B cell (primary cell): Measurements from ENCODE around the gene GPX8. TPM values are rescaled to one million over a fixed set of nuclear protein-coding genes. Genes with fewer than 3 reads are reported as not detected.

Source experiments
- ATAC-seq: fragments of 200-7000 bp; cut with Tn5 transposase; one replicate; pipeline ENCODE4 v1.10.0; 2021; ENCODE audit warnings: low read depth, mild to moderate bottlenecking, moderate number of reproducible peaks, moderate library complexity
- CTCF ChIA-PET: fragments of 350-600 bp; sonication (Branson Sonifier 250); formaldehyde crosslinking; loops from one replicate; lab custom pipeline; 2021; ENCODE audit warnings: antibody characterized with exemption, inconsistent platforms; lab: Charles Lee
- POLR2A ChIA-PET: fragments of 350-600 bp; sonication (Branson Sonifier 250); formaldehyde crosslinking; loops from one replicate; lab custom pipeline; 2021; ENCODE audit warnings: antibody characterized with exemption; lab: Charles Lee
- DNase-seq: peaks from one replicate; pipeline ENCODE4 v3.0.0; 2013
- H2AFZ ChIP-seq: 2 replicates; pipeline ENCODE4 v1.6.1; 2012; ENCODE audit warnings: mild to moderate bottlenecking, low read depth, low read length; ENCODE audit not compliant: insufficient read depth, poor library complexity, severe bottlenecking
- H3K27ac ChIP-seq, 2 donors: 1 replicate in 1 of 2; 2 replicates in 1 of 2; pipeline ENCODE4 v1.5.1; 2012 to 2013; ENCODE audit warnings: low read length in 2 of 2, mild to moderate bottlenecking in 2 of 2, moderate library complexity in 1 of 2
- H3K27me3 ChIP-seq, 4 experiments: fragments of 200-600 bp in 1 of 4; sonication (generic) in 1 of 4; replicated peaks in 1 of 4; 1 replicate in 2 of 4; 2 replicates in 2 of 4; pipeline versions ENCODE4 v1.6.1 to v1.7.0; 2013 to 2016; ENCODE audit warnings: low read length in 3 of 4, mild to moderate bottlenecking in 2 of 4, mixed read lengths in 1 of 4, moderate library complexity in 1 of 4; ENCODE audit not compliant: insufficient read depth in 4 of 4, control insufficient read depth in 3 of 4; ENCODE audit errors: control extremely low read depth in 1 of 4
- H3K36me3 ChIP-seq, 2 experiments: replicated peaks in 1 of 2; 1 replicate in 1 of 2; 2 replicates in 1 of 2; pipeline versions ENCODE4 v1.6.1 to v1.7.1; 2013; ENCODE audit warnings: low read length in 1 of 2; ENCODE audit not compliant: insufficient read depth in 2 of 2, control insufficient read depth in 1 of 2; ENCODE audit errors: control extremely low read depth in 1 of 2, extremely low read depth in 1 of 2
- H3K4me1 ChIP-seq, 2 donors: fragments of 200-600 bp in 1 of 2; sonication (generic) in 1 of 2; 1 replicate in 1 of 2; 2 replicates in 1 of 2; pipeline versions ENCODE4 v1.5.1 to v1.6.1; 2013 to 2017; ENCODE audit warnings: low read length in 2 of 2; ENCODE audit not compliant: control insufficient read depth in 2 of 2, insufficient read depth in 2 of 2
- H3K4me2 ChIP-seq: replicated peaks from 2 replicates; pipeline ENCODE3; 2012; ENCODE audit warnings: mild to moderate bottlenecking, low read depth, low read length; ENCODE audit not compliant: poor library complexity, severe bottlenecking
- H3K4me3 ChIP-seq, 5 experiments: fragments of 200-600 bp in 1 of 5; sonication (generic) in 1 of 5; 1 replicate in 3 of 5; 2 replicates in 2 of 5; pipeline versions ENCODE4 v1.5.1 to v1.7.0; 2011 to 2016; ENCODE audit warnings: low read length in 4 of 5, mild to moderate bottlenecking in 4 of 5, low read depth in 2 of 5, control low read depth in 1 of 5, moderate library complexity in 1 of 5; ENCODE audit not compliant: insufficient read depth in 1 of 5; ENCODE audit errors: control extremely low read depth in 1 of 5, extremely low read depth in 1 of 5
- H3K79me2 ChIP-seq: fragments of 200-600 bp; sonication (generic); one replicate; pipeline ENCODE4 v1.6.0; 2016; ENCODE audit warnings: low read length; ENCODE audit not compliant: control insufficient read depth, insufficient read depth
- H3K9ac ChIP-seq: fragments of 200-600 bp; sonication (generic); 2 replicates; pipeline ENCODE4 v1.6.1; 2017; ENCODE audit warnings: mild to moderate bottlenecking, low read length, moderate library complexity
- H3K9me3 ChIP-seq, 3 donors: one replicate each; pipeline versions ENCODE4 v1.6.1 to v1.7.1; 2013; ENCODE audit warnings: low read length in 2 of 3; ENCODE audit not compliant: control insufficient read depth in 2 of 3, insufficient read depth in 1 of 3; ENCODE audit errors: control extremely low read depth in 1 of 3
- H4K20me1 ChIP-seq: 2 replicates; pipeline ENCODE4 v1.6.0; 2012; ENCODE audit warnings: mild to moderate bottlenecking, low read length; ENCODE audit not compliant: insufficient read depth, control insufficient read depth, poor library complexity, severe bottlenecking
- H3K27ac Mint-ChIP-seq: one replicate; pipeline ENCODE4 v1.8.0; 2021; ENCODE audit warnings: mixed read lengths
- H3K27me3 Mint-ChIP-seq: one replicate; pipeline ENCODE4 v1.8.0; 2021; ENCODE audit warnings: mixed read lengths
- H3K4me1 Mint-ChIP-seq: one replicate; pipeline ENCODE4 v1.8.0; 2021; ENCODE audit warnings: mixed read lengths
- H3K4me3 Mint-ChIP-seq: one replicate; pipeline ENCODE4 v1.8.0; 2021; ENCODE audit warnings: mixed read lengths
- H3K9me3 Mint-ChIP-seq: one replicate; pipeline ENCODE4 v1.8.0; 2022; ENCODE audit warnings: mixed read lengths; ENCODE audit not compliant: insufficient read depth
- CTCF ChIP-seq: fragments of 200-600 bp; IDR thresholded peaks from one replicate; pipeline ENCODE4 v1.8.0; 2022; ENCODE audit warnings: antibody characterized with exemption, mild to moderate bottlenecking
- EZH2 ChIP-seq: IDR thresholded peaks from 2 replicates; pipeline ENCODE4 v1.6.1; 2012; ENCODE audit warnings: borderline replicate concordance, low read depth, mild to moderate bottlenecking, moderate library complexity, low read length; ENCODE audit not compliant: insufficient read depth, poor library complexity, severe bottlenecking
- whole genome bisulfite sequencing: methylation state at CpG from one replicate; pipeline ENCODE4 v1.1.5; 2013; ENCODE audit warnings: missing lambda C conversion rate; ENCODE audit not compliant: insufficient coverage; 5-methylcytosine and 5-hydroxymethylcytosine counted together
- intact Hi-C: fragments of 100-400 bp; cut with micrococcal nuclease; formaldehyde crosslinking; loops from one replicate; pipeline ENCODE4 v1.10.0; 2022
- polyA plus RNA-seq: library from polyadenylated mRNA; depleted of rRNA; stranded (reverse); fragments of >200 nt; gene quantifications from 2 replicates; pipeline ENCODE4 v1.2.3, GENCODE V29; 2012
- total RNA-seq, 2 donors: library from RNA; stranded (reverse); fragments of 120-200 nt in 1 of 2; gene quantifications; 1 replicate in 1 of 2; 2 replicates in 1 of 2; pipeline versions ENCODE4 v1.2.3 to v1.2.4, GENCODE V29; 2013 to 2022

GPX8 gene
- total and polyA plus RNA-seq, 2 donors (not counting 1 experiment from before 2014, with no cell fraction given): not detected

GRCh38 chr5:55154873-55155272 lies 5.1 kb upstream of the GPX8 start:
- no peaks in the 10 kb centered on the region for H3K36me3 ChIP-seq
- peaks cover 0 to 10% (median 6%) of the 10 kb centered on the region in 4 experiments for H3K27me3 ChIP-seq
- CTCF ChIA-PET: no interaction called here
- H3K4me1 ChIP-seq: no peaks in the 10 kb centered on the region
- H3K27ac Mint-ChIP-seq: no peak overlapping the region
- peaks cover 46% of the 10 kb centered on the region for H3K27me3 Mint-ChIP-seq
- intact Hi-C loops: no loop called here
- no CpG with 5 or more reads among the region's 3 CpGs for WGBS
- H3K4me1 Mint-ChIP-seq: no peaks in the 10 kb centered on the region
- H2AFZ ChIP-seq: no peak overlapping the region
- no peaks in the 10 kb centered on the region for H4K20me1 ChIP-seq
- POLR2A ChIA-PET: no interaction called here
- no peak for ATAC-seq
- no peaks in the 10 kb centered on the region for H3K9me3 Mint-ChIP-seq
- H3K79me2 ChIP-seq: no peaks in the 10 kb centered on the region
- H3K9ac ChIP-seq: no peak overlapping the region
- no peak for DNase-seq
- peaks cover 0 to 11% (median 0%) of the 10 kb centered on the region in 3 donors for H3K9me3 ChIP-seq
- H3K27ac ChIP-seq: no peak overlapping the region
- no peak overlapping the region for H3K4me3 Mint-ChIP-seq
- no peak overlapping the region for H3K4me2 ChIP-seq
- TF ChIP-seq EZH2 (no peak), CTCF (no peak)
- H3K4me3 ChIP-seq: no peak overlapping the region

DNA sequence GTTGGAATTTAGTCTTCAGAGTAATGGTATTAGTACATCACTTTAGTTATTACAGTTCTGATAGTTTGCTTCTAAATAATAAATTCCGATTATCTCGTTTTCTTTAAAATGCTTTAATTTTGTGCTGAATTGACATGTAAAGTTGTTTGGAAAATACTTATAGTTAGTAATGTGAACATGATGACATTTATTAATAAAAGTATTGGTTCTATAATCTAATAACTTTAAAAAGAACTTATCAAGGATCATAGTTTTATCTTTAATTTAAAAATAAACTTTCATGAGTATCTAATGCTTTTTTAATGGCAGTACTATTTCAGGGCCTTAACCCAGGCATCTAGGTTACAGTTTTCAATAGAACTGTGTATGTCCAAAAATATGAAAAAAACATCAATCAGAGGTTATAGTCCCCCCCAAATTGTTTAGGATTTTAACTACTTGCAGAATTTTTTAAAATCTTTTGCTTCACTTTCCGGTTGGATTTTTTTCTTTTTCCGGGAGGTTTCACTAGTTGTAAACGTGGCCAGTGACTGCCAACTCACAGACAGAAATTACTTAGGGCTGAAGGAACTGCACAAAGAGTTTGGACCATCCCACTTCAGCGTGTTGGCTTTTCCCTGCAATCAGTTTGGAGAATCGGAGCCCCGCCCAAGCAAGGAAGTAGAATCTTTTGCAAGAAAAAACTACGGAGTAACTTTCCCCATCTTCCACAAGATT lies 680 bp downstream of the GPX8 start:
- CTCF ChIA-PET: interaction anchor here (1.0 to 2.0 kb wide), 4 partner anchors 11 to 254 kb away, joined by 3 to 6 read pairs (median 4); no protein-coding TSS in a partner anchor
- ATAC-seq: no peak
- no peak overlapping the region for H3K4me2 ChIP-seq
- Mint-ChIP-seq H3K4me3 (no peak overlapping the region), H3K27ac (no peak overlapping the region), H3K9me3 (no peaks in the 10 kb centered on the region), H3K4me1 (no peaks in the 10 kb centered on the region), H3K27me3 (peaks cover 60% of the 10 kb centered on the region)
- no peak for TF ChIP-seq EZH2
- no peak for TF ChIP-seq CTCF
- no peak for DNase-seq
- peaks cover 0 to 18% (median 15%) of the 10 kb centered on the region in 4 experiments for H3K27me3 ChIP-seq
- POLR2A ChIA-PET: no interaction called here
- H3K36me3 ChIP-seq: no peaks in the 10 kb centered on the region
- H3K27ac ChIP-seq: no peak overlapping the region
- 44% methylated on average over 3 of the region's 9 CpGs for WGBS
- H3K9ac ChIP-seq: no peak overlapping the region
- peaks cover 0 to 4% (median 0%) of the 10 kb centered on the region in 3 donors for H3K9me3 ChIP-seq
- H3K79me2 ChIP-seq: no peaks in the 10 kb centered on the region
- H3K4me1 ChIP-seq: no peaks in the 10 kb centered on the region
- H4K20me1 ChIP-seq: no peaks in the 10 kb centered on the region
- no peak overlapping the region for H3K4me3 ChIP-seq
- no peak overlapping the region for H2AFZ ChIP-seq
- intact Hi-C loops: no loop called here
